PC-3 (cell line): ENCODE measurements around the gene ALDH6A1. TPM values are rescaled to one million over a fixed set of nuclear protein-coding genes. Genes with fewer than 3 reads are reported as not detected.

Experiments used
- ATAC-seq: fragments of 200-7000 bp; cut with Tn5 transposase; 2 replicates; pipeline ENCODE4 v1.9.1; 2020; ENCODE audit warnings: mild to moderate bottlenecking, moderate library complexity
- BruUV-seq: library from RNA; stranded (reverse); fragments of 400-500 nt; replicated peaks from 2 replicates; lab custom pipeline; 2021; lab: Mats Ljungman, UMichigan
- CTCF ChIA-PET: fragments of 300-600 bp; sonication (Branson Sonifier 250); formaldehyde crosslinking; loops from one replicate; lab custom pipeline; 2022; ENCODE audit warnings: antibody characterized with exemption; lab: Charles Lee
- POLR2A ChIA-PET: fragments of 300-600 bp; sonication (Branson Sonifier 250); formaldehyde crosslinking; loops from one replicate; lab custom pipeline; 2022; ENCODE audit warnings: antibody characterized with exemption; ENCODE audit not compliant: unreplicated experiment; lab: Charles Lee
- DNase-seq: peaks from one replicate; pipeline ENCODE4 v3.0.0-alpha.2; 2015
- H2AFZ ChIP-seq: fragments of 300-600 bp; sonication (generic); 2 replicates; pipeline ENCODE4 v1.6.0; 2016; ENCODE audit warnings: antibody characterized with exemption, low read length
- H3F3A ChIP-seq: fragments of 300-600 bp; sonication (generic); one replicate; pipeline ENCODE4 v1.6.0; 2017; ENCODE audit warnings: antibody characterized with exemption, low read length, control low read depth, mild to moderate bottlenecking; ENCODE audit not compliant: unreplicated experiment
- H3K27ac ChIP-seq: fragments of 300-600 bp; sonication (generic); 2 replicates; pipeline ENCODE4 v1.5.1; 2016; ENCODE audit warnings: mild to moderate bottlenecking, low read length
- H3K27me3 ChIP-seq: fragments of 300-600 bp; sonication (generic); 2 replicates; pipeline ENCODE4 v1.6.1; 2016; ENCODE audit warnings: low read length, mixed read lengths
- H3K36me3 ChIP-seq: fragments of 300-600 bp; sonication (generic); 2 replicates; pipeline ENCODE4 v1.6.1; 2016; ENCODE audit warnings: low read depth, mixed run types, low read length, mixed read lengths
- H3K4me1 ChIP-seq: fragments of 300-600 bp; sonication (generic); 2 replicates; pipeline ENCODE4 v1.5.1; 2016; ENCODE audit warnings: low read length; ENCODE audit not compliant: insufficient read depth
- H3K4me2 ChIP-seq: fragments of 300-600 bp; sonication (generic); 2 replicates; pipeline ENCODE4 v1.6.0; 2016; ENCODE audit warnings: low read length
- H3K4me3 ChIP-seq: fragments of 300-600 bp; sonication (generic); 2 replicates; pipeline ENCODE4 v1.5.1; 2016; ENCODE audit warnings: mild to moderate bottlenecking, low read length, mixed read lengths
- H3K79me2 ChIP-seq: fragments of 300-600 bp; sonication (generic); 2 replicates; pipeline ENCODE4 v1.6.1; 2017; ENCODE audit warnings: low read length, mixed read lengths
- H3K9ac ChIP-seq: fragments of 300-600 bp; sonication (generic); 2 replicates; pipeline ENCODE4 v1.6.0; 2016; ENCODE audit warnings: mild to moderate bottlenecking, low read length
- H3K9me2 ChIP-seq: fragments of 300-600 bp; sonication (generic); replicated peaks from 2 replicates; pipeline ENCODE4 v1.6.1; 2016; ENCODE audit warnings: mixed run types, low read length, mixed read lengths
- H3K9me3 ChIP-seq: fragments of 300-600 bp; sonication (generic); 2 replicates; pipeline ENCODE4 v1.6.1; 2016; ENCODE audit warnings: low read length, mixed read lengths
- H4K20me1 ChIP-seq: fragments of 300-600 bp; sonication (generic); 2 replicates; pipeline ENCODE4 v1.6.1; 2016; ENCODE audit warnings: low read length, mixed read lengths
- EZH2 ChIP-seq: fragments of 300-600 bp; sonication (generic); IDR thresholded peaks from one replicate; pipeline ENCODE4 v1.6.1; 2017; ENCODE audit warnings: antibody characterized with exemption, mild to moderate bottlenecking, low read length; ENCODE audit not compliant: unreplicated experiment
- EZH2phosphoT487 ChIP-seq: fragments of 300-600 bp; sonication (generic); IDR thresholded peaks from 2 replicates; pipeline ENCODE4 v1.6.1; 2018; ENCODE audit warnings: mild to moderate bottlenecking, antibody characterized with exemption, low read length, borderline replicate concordance
- intact Hi-C: fragments of 100-400 bp; cut with micrococcal nuclease; formaldehyde crosslinking; loops from 2 replicates; pipeline ENCODE4 v1.9.0; 2023
- total RNA-seq: library from RNA; depleted of rRNA; stranded (reverse); fragments of >200 nt; gene quantifications from 2 replicates; pipeline ENCODE4 v1.2.3, GENCODE V29; 2014
- TF ChIP-seq, protein P1 (sequence below): fragments of 300-600 bp; sonication (generic); conservative IDR thresholded peaks from 2 replicates; pipeline ENCODE4 v1.5.1; 2017; ENCODE audit warnings: antibody characterized with exemption, low read depth, mild to moderate bottlenecking, low read length

The ALDH6A1 gene
- total RNA-seq, 1 experiment from 2014 or later: 5.4 TPM

DNA sequence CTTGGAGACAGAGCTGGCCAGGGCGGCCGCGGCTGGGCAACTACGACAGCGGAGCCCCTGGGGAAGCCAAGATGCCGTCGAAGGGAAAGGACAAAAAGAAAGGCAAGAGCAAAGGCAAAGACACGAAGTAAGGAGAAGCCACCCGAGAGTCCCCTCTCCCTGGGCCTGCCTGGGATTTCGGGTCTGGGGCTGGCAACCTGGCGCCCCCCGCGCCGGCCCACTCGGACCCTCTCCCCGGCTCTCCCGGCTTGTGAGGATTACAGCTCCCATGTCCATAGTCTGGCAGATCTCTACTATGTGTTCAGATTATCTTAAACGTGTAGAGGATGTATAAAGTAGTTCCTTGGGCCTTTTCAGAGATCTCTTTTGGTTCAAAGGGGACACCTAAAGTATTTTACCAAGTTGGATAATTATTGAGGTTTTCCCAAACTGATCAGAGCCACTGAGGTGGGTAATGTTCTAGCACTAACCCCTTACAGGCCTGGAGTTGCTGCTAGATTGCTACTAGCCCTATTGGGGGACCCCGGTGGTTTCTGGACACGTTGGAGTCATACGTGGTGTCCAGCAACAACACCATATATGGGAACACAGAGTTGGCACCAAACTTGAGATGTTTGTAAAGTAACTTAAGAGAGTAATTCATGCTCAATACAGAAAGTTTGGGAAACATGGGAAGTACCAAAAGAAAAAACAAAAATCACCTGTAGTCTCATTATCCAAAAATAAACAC, 64.7 kb downstream of the ALDH6A1 start:
- ATAC-seq (no peak), DNase-seq (no peak)
- H3K9me3 ChIP-seq: no peaks in the 10 kb centered on the region
- intact Hi-C loops: loop anchor here (2.0 kb wide), 1 partner anchor 41 kb away; no protein-coding TSS in a partner anchor
- peak overlapping the region; percentile 75 for H3K4me3 ChIP-seq
- H3K79me2 ChIP-seq: no peaks in the 10 kb centered on the region
- no peaks in the 10 kb centered on the region for H4K20me1 ChIP-seq
- H3K27ac ChIP-seq: no peak overlapping the region
- no peaks in the 10 kb centered on the region for H3K36me3 ChIP-seq
- CTCF ChIA-PET: interaction anchor here (0.6 kb wide), 2 partner anchors 42 to 68 kb away, joined by 3 to 6 read pairs; no protein-coding TSS in a partner anchor
- peak overlapping the region; percentile 90 for H2AFZ ChIP-seq
- peak overlapping the region; percentile 96 for H3K4me2 ChIP-seq
- H3K9ac ChIP-seq: peak overlapping the region; percentile 82
- no peaks in the 10 kb centered on the region for H3K9me2 ChIP-seq
- TSS peak; percentile 65 for BruUV-seq
- POLR2A ChIA-PET: interaction anchor here (0.6 to 0.7 kb wide), 4 partner anchors 44 to 1516 kb away, joined by 3 to 4 read pairs (median 4); no protein-coding TSS in a partner anchor
- TF ChIP-seq, protein P1, sequence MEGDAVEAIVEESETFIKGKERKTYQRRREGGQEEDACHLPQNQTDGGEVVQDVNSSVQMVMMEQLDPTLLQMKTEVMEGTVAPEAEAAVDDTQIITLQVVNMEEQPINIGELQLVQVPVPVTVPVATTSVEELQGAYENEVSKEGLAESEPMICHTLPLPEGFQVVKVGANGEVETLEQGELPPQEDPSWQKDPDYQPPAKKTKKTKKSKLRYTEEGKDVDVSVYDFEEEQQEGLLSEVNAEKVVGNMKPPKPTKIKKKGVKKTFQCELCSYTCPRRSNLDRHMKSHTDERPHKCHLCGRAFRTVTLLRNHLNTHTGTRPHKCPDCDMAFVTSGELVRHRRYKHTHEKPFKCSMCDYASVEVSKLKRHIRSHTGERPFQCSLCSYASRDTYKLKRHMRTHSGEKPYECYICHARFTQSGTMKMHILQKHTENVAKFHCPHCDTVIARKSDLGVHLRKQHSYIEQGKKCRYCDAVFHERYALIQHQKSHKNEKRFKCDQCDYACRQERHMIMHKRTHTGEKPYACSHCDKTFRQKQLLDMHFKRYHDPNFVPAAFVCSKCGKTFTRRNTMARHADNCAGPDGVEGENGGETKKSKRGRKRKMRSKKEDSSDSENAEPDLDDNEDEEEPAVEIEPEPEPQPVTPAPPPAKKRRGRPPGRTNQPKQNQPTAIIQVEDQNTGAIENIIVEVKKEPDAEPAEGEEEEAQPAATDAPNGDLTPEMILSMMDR: no peak
- TF ChIP-seq EZH2phosphoT487 (no peak), EZH2 (no peak)
- peaks cover 12% of the 10 kb centered on the region; the same call in 1 of the 2 replicates for H3K4me1 ChIP-seq
- H3K27me3 ChIP-seq: no peaks in the 10 kb centered on the region
- no peaks in the 10 kb centered on the region for H3F3A ChIP-seq

DNA sequence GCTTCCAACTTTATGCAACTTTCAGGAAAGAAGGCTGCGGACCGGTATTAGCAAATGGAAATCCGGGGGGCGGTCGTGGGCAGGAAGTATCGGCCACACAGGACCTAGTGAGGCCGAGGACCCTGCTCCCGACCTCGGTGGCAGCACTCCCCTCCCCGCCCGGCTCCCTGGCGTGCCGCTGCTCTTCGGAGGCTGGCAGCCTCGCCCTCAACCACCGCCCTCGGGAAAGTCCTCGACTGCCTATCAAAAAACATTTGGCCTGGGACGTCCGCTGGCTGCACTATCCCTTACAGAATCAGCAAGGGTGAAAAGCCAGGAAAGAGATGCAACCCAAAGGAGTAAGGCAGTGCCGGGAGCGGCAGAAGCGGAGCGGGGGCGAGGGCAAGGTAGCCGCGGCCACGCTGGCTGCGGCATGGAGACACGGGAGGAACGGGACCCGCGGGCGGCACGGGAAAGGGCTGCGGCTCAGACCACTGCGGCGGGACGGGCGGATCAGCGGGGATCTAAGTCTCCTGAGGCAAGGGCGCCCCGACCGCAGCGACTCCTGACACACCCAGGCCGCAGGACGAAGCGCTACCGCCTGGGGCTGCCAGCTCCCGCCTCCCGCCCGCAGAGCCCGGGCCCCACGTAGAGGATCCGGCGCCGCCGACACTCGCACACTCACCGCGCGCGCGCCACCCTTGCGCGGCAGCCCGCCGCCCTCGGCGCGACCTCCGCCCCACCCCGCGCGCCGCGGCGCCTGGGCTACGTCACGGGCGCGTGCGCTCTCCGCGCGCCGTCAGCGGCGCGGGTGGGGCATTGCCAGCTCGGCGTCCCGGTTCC, 65.5 kb downstream of the ALDH6A1 start, which contains the start of the genes BBOF1 and ENTPD5:
Gene BBOF1 (plus strand): TSS at position 764 of the 822 bp plus-strand sequence. CDS start 130 bp downstream, outside the sequence.
Gene ENTPD5 (minus strand): TSS at position 703 of the 822 bp plus-strand sequence. CDS start 31,186 bp downstream, outside the sequence.
- Histone ChIP-seq H3K4me1 (peaks cover 12% of the 10 kb centered on the region; the same call in 1 of the 2 replicates), H3K4me3 (peak within 1 kb of the TSS; percentile 75), H3F3A (no peaks in the 10 kb centered on the region), H3K36me3 (no peaks in the 10 kb centered on the region), H3K79me2 (no peaks in the 10 kb centered on the region), H3K27me3 (no peaks in the 10 kb centered on the region), H3K4me2 (peak within 1 kb of the TSS; percentile 96), H4K20me1 (no peaks in the 10 kb centered on the region), H3K9me2 (no peaks in the 10 kb centered on the region), H3K9me3 (no peaks in the 10 kb centered on the region), H3K27ac (peak within 1 kb of the TSS; percentile 71), H3K9ac (peak within 1 kb of the TSS; percentile 82), H2AFZ (peak within 1 kb of the TSS; percentile 90)
- intact Hi-C loops: loop anchor here (1.0 to 2.0 kb wide), 3 partner anchors 40 to 68 kb away; partner anchors contain the start of genes COQ6 and FAM161B
- TSS peak; percentile 59 for BruUV-seq
- DNase-seq: peak; percentile 93
- ATAC-seq: peak; percentile 87
- TF ChIP-seq EZH2phosphoT487 (peak; percentile 88; the same call in 1 of the 2 replicates), EZH2 (no peak)
- TF ChIP-seq, protein P1: no peak
- POLR2A ChIA-PET: interaction anchor here (0.6 to 0.7 kb wide), 4 partner anchors 45 to 1517 kb away, joined by 3 to 4 read pairs (median 4); no protein-coding TSS in a partner anchor
- CTCF ChIA-PET: interaction anchor here (0.6 kb wide), 2 partner anchors 42 to 67 kb away, joined by 3 to 6 read pairs; no protein-coding TSS in a partner anchor
